ENCODE results near the gene WEE1.
"Not testable (repeated sequence)": the region's sequence is repeated elsewhere in the genome, so short reads cannot be mapped to it uniquely, and the experiment has no call there.

The WEE1 gene

DNA sequence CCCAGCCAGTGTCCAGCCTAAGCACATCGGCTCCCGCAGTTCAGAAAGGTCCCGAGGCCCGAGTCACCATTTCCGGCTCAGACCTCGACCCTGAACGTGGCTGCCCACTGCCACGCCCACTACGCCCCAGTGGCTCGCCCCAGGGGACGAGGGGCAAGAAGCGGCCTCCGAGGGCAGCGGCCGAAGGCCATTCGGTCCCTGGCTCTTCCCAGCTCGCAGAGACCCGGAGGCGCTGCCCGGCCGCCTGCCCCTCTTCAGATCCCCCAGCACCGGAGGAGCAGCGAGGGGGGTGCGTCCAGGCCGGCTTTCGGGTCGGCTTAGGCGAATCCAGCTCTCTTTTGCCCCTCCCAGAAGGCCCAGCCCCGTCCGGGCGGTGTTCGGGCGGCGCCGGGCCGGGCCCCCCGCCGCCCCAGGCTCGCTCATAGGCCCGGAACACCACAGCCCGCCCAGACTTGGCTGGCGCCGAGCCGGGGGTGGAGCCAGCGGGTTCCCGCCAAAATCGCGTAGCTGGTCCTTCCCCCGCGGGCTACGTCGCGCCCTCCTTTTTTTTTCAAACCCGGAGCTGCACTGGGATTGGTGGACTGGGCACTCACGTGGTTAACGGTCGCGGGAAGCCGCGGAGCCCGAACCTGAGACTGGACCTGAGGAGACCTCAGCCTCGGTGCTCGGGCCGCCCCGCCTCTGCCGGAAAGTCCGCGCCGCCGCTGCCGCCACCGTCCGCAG, at the start of gene WEE1:
WEE1 (plus strand) TSS at position 619 of the 723 bp plus-strand sequence. CDS start 264 bp downstream, outside the sequence.
- Mint-ChIP-seq H3K4me3 (peak within 1 kb of the TSS; percentile 96), H3K9me3 (no peaks in the 10 kb centered on the region), H3K27me3 (no peaks in the 10 kb centered on the region), H3K4me1 (peaks cover 66% of the 10 kb centered on the region), H3K27ac (peak within 1 kb of the TSS; percentile 91), H3K36me3 (peaks cover 22% of the 10 kb centered on the region)
- peak; percentile 97 for ATAC-seq

DNA sequence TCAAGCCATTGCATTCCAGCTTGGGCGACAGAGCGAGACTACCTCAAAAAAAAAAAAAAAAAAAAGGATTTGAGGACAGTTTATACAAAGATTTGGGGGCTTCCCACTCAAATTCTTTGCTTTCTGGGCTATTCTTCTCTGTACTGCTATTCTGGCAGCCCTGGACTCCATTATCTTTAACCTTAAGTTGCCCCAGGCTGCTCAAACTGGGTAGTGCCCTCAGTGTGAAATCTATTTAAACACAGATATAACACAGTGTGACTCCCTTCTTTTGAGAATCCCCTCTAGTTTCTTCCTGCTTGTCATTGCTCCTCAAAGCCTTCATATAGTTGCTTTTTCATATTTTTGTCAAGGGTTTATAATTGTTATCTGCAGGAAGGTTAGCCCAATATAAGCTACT, 49.5 kb upstream of the WEE1 start:
- Mint-ChIP-seq H3K4me1 (no peaks in the 10 kb centered on the region), H3K36me3 (peaks cover 36% of the 10 kb centered on the region), H3K27me3 (no peaks in the 10 kb centered on the region), H3K9me3 (no peaks in the 10 kb centered on the region), H3K27ac (no peak overlapping the region), H3K4me3 (no peak overlapping the region)
- no peak for ATAC-seq

DNA sequence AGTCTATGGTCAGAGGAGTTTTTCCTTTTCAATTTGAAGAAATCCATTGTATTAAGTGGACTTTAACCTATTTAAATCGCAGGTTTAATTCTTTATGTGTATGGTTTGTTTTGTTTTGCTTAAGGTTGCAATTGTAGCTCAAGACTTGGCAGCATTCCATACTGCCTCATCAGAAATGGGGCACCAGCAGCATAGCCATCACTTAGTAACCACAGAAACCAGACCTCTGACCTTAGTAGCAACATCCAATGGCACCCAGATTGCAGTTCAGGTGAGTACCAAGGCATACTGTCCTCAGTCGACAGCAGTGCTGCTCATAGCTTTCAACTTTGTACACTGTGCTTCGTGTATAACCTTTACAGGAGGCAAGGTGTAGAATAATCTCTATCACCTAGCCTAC, 48.4 kb upstream of the WEE1 start:
- H3K36me3 Mint-ChIP-seq = peaks cover 36% of the 10 kb centered on the region
- H3K4me3 Mint-ChIP-seq = no peak overlapping the region
- no peaks in the 10 kb centered on the region for H3K27me3 Mint-ChIP-seq
- no peaks in the 10 kb centered on the region for H3K4me1 Mint-ChIP-seq
- H3K9me3 Mint-ChIP-seq = no peaks in the 10 kb centered on the region
- ATAC-seq = no peak
- no peak overlapping the region for H3K27ac Mint-ChIP-seq

DNA sequence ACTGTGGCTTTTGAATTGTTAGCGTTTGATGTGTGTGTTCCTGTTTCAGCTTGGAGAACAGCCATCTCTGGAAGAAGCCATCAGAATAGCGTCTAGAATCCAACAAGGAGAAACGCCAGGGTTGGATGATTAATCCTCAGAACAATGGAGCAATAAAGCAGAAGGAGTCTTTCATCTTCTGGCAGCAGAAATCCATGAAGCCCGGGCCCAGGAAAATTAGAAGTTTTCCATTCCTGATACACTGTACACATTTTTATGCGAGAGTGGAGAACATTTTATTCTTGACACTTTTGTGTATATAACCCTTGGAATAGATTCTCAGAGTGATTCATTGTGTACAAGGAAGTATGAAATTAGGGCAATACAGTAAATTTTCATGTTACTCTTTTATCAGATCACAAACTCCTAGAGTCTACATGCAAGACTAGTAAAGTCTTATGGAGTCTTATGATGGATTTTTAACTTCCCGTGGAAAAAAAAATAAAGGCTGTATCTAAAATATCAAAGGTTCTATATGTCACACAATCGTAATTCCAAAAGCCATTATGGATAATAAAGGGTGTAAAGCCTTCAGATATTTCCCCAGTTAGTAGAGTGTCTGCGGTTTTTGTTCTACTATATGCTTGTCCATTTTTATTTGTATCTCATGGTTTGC, 45.9 kb upstream of the WEE1 start:
- no peak for ATAC-seq
- Mint-ChIP-seq H3K27ac (no peak overlapping the region), H3K27me3 (no peaks in the 10 kb centered on the region), H3K36me3 (peaks cover 21% of the 10 kb centered on the region), H3K4me3 (no peak overlapping the region), H3K4me1 (no peaks in the 10 kb centered on the region), H3K9me3 (no peaks in the 10 kb centered on the region)

DNA sequence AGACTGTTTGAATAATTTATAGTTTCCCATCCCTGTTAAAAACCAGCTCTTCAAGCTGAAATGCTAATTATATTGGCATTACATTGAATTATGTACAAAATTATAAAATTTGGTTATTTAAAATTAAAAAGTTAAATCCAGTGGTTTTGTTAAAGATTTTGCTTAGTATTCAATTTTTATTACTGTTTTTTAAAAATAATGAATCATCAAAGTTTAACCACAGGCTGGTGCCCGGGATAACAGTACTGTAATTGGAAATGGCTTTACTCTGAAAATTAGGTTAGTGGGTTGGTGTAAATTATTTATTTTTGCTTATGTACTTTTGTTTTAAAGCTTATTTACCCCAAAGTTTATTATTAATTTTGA, 45.4 kb upstream of the WEE1 start:
- no peak overlapping the region for H3K4me3 Mint-ChIP-seq
- H3K27ac Mint-ChIP-seq = no peak overlapping the region
- H3K27me3 Mint-ChIP-seq = no peaks in the 10 kb centered on the region
- no peaks in the 10 kb centered on the region for H3K4me1 Mint-ChIP-seq
- no peaks in the 10 kb centered on the region for H3K9me3 Mint-ChIP-seq
- peaks cover 21% of the 10 kb centered on the region for H3K36me3 Mint-ChIP-seq
- ATAC-seq = no peak

DNA sequence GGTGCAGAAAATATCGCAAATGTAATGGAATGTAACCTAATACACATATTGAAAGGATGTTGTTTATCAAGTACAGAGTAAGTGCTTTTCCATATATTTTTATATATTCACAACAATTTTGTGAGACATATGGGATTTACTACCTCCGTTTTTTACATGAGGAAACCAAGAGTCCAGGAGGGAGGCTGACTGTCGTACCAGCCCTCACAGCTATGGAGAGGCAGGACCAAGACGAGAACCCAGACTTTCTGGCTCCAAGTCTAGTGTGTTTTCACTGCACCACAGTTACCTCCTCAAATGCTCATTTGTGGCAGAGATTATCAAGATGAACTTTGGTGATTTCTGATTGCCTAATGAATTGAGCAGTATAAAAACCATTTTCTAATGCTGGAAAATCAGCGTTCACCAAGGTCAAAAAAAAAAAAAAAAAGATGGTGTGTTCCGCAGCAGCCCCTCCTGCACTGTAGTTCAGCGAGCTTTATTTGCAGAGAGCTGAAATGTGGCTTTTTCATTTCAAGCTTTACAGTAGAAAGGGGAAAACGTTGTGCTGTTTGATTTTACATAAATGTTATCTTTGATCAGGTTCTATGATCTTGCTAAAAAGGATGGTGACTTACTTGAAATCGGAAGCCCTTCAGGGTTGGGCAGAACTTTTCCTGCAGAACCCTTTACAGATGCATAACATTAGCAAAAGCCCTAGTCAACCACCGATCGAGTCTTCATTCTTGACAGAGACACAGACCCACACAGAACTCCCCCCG, 44.7 kb upstream of the WEE1 start:
- Mint-ChIP-seq H3K27me3 (no peaks in the 10 kb centered on the region), H3K27ac (no peak overlapping the region), H3K9me3 (no peaks in the 10 kb centered on the region), H3K4me3 (no peak overlapping the region), H3K36me3 (peaks cover 21% of the 10 kb centered on the region), H3K4me1 (no peaks in the 10 kb centered on the region)
- ATAC-seq = no peak

DNA sequence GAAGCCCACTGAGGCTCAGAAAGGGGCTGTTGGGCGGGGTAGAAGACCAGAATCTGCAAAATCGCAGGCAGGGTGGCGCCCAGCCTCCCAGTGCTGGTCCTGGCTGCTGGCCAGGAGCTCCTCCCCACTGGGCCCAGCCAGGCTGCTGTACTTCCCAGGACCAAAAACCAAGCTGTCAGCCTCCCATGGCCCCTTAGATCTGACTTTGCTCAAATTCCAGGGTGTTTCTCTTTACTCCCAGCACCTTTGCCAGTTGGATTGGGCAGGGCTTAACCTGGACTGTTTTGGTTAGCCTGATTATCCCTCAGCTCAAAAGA, 44.2 kb upstream of the WEE1 start:
- Mint-ChIP-seq H3K27me3 (no peaks in the 10 kb centered on the region), H3K4me3 (no peak overlapping the region), H3K9me3 (no peaks in the 10 kb centered on the region), H3K36me3 (peaks cover 21% of the 10 kb centered on the region), H3K27ac (no peak overlapping the region), H3K4me1 (peaks cover under 1% of the 10 kb centered on the region)
- ATAC-seq = no peak

DNA sequence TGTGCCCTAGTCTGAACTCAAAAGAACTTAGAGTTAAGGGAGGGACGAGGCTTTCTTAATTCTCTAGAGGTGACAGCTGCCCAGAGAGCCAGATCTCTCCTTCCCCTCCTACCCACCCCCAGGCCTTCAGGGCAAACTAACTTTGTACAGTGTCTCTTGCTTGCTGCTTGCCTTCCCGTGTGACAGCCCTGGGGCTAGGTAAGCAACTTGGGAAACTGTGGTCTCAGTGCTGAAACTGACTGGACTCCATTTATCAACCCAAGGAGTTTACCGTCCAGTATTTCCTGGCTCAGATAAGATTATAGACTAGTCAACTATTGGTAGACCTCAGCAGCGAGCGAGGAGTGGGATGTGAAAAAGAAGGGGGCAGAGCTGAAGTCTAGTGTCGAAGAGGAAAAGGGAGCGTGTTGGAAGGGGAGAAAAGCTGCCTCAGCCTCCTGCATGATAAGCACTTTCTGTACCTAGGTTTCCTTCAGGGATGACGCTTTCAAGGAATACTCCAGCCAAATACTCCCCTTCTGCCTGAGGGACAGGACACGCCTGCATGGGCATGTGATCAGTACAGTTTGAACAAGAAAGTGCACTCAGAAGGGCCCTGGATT, 43.3 kb upstream of the WEE1 start:
- H3K4me1 Mint-ChIP-seq = peaks cover 9% of the 10 kb centered on the region
- H3K27ac Mint-ChIP-seq = no peak overlapping the region
- H3K4me3 Mint-ChIP-seq = no peak overlapping the region
- H3K27me3 Mint-ChIP-seq = no peaks in the 10 kb centered on the region
- no peaks in the 10 kb centered on the region for H3K9me3 Mint-ChIP-seq
- H3K36me3 Mint-ChIP-seq = peaks cover 21% of the 10 kb centered on the region
- ATAC-seq = no peak

DNA sequence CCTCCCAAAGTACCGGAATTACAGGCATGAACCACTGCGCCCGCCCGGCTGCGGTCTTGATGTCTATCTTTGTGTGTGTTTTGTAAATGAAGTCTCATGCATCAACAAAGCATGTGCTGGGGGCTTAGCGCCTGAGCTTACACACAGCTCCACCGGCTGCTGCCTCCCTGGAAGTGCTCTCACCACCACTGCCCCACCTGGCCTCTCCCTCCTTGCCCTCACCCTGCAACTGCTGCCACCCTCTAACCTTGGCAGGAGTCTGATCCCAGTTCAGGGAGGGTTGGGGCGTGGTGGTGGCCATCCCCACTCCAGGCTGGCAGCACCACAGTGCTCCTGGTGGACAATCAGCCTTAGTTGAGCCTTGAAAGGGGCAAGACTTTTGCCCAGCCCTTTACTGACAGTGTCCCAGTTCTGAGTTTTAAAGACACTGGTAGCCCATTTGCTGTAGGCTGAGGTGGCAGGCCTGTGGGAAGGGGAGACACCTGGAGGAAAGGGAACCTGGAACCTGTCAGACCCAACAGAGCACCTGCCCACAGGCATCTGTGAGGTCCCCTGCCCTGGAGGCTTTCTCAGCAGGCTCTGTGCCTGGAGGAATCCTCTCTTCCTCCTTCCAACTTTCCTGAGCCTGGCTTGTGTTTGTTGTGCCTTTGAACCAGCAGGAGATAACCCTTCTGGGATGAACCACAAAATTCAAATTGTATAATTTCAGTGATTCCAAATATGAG, 42.4 kb upstream of the WEE1 start:
- Mint-ChIP-seq H3K9me3 (no peaks in the 10 kb centered on the region), H3K27me3 (no peaks in the 10 kb centered on the region), H3K27ac (no peak overlapping the region), H3K4me1 (peaks cover 10% of the 10 kb centered on the region), H3K4me3 (no peak overlapping the region), H3K36me3 (peaks cover 12% of the 10 kb centered on the region)
- ATAC-seq = no peak

DNA sequence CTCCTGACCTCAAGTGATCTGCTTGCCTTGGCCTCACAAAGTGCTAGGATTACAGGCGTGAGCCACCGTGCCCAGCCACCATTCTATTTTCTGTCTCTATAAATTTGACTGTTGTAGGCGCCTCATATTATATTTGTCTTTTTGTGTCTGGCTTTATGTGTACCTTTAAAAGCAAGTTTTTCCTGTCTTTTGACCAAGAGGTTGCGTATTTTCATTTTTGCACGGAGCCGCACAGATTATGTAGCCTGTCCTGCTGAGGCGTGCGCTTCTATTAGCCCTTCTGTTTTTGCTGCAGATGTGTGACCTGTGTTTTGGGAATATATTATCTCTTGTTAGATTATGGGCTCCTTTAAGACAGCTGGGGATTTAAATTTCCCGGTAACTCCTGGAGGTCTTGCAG, 40.4 kb upstream of the WEE1 start:
- Mint-ChIP-seq H3K36me3 (no peaks in the 10 kb centered on the region), H3K27me3 (no peaks in the 10 kb centered on the region), H3K27ac (no peak overlapping the region), H3K4me3 (no peak overlapping the region), H3K9me3 (no peaks in the 10 kb centered on the region), H3K4me1 (peaks cover 10% of the 10 kb centered on the region)
- ATAC-seq = no peak

DNA sequence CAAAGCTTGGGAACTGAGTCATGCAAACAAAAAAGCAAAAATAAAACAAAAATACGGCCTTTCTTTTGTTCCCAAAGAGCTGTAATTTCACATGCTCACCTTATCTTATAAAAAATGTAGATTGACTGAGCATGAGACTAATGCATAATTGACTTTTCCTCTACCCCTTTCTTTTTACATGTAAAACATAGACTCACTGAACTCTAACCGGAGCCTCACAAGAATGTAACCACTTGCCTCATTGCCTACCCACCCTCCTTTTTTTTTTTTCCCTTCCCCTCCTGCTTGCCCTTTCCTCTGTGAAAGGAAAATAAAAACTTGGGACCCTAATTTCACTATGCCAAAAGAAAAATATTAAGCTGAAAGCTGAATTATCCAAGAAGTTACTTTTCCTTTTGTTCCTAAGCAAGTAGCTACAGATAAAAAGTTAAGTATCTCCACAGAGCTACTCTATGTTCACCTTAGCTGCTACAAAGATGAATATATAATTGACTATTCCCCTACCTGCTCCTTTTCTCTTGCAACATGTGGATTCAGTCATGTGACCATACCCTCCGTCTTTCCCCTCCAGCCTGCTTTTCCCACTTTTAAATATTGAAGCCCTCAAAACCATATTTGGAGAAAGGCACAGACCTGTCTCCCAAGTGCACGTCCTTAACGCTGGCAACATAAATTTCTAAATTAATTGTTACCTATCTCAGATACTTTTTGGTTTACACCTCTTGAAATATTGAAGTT, 39.6 kb upstream of the WEE1 start:
- no peaks in the 10 kb centered on the region for H3K9me3 Mint-ChIP-seq
- no peaks in the 10 kb centered on the region for H3K36me3 Mint-ChIP-seq
- no peaks in the 10 kb centered on the region for H3K27me3 Mint-ChIP-seq
- no peak overlapping the region for H3K4me3 Mint-ChIP-seq
- no peak overlapping the region for H3K27ac Mint-ChIP-seq
- peaks cover 10% of the 10 kb centered on the region for H3K4me1 Mint-ChIP-seq
- no peak for ATAC-seq

DNA sequence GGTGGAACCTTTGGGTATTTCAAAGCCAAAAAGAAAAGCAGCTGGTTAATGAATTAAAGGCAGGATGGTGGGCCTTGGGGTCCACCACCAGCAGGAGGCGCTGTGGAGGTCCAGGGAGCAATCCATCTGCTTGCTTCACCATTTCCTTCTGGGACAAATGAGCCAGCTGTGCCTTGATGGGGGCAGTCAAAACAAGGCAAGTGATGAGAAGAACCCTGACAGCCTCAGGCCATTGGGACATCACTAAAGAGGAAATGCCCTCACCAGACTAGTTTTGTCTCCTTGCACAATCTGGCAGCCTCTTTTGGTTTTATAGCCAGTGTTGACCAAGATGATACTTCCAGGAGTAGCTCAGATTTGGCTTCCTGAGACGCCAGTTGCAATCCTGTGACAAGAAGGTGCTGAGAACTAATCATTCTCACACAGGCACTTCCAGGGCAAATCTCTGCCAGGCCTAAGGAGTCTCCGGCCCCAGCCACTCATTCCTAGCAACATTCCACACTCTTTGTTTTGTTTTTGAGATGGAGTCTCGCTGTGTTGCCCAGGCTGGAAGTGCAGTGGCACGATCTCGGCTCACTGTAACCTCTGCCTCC, 38.2 kb upstream of the WEE1 start:
- no peak overlapping the region for H3K27ac Mint-ChIP-seq
- H3K36me3 Mint-ChIP-seq = no peaks in the 10 kb centered on the region
- H3K4me1 Mint-ChIP-seq = peaks cover 10% of the 10 kb centered on the region
- H3K27me3 Mint-ChIP-seq = no peaks in the 10 kb centered on the region
- peak; percentile 58 for ATAC-seq
- no peak overlapping the region for H3K4me3 Mint-ChIP-seq
- H3K9me3 Mint-ChIP-seq = no peaks in the 10 kb centered on the region

DNA sequence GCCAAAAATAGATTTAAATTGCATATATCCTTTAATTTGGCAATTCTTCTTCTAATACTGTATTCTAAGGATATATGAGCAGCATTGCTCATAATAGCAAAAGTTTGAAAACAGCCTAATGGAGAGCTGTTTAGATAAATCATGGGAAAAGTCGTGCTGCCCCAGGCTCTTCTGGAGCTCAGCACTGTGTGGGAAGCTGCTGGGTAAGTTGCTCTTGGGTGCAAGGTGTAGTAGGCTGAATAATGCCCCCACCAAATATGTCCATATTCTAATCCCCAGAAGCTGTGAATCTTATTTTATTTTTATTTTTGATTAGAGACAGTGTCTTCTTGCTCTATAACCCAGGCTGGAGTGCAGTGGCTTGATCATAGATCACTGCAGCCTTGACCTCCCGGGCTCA, 34.9 kb upstream of the WEE1 start:
- Mint-ChIP-seq H3K27me3 (no peaks in the 10 kb centered on the region), H3K4me1 (peaks cover 10% of the 10 kb centered on the region), H3K36me3 (peaks cover 3% of the 10 kb centered on the region), H3K27ac (no peak overlapping the region), H3K4me3 (no peak overlapping the region), H3K9me3 (no peaks in the 10 kb centered on the region)
- no peak for ATAC-seq

DNA sequence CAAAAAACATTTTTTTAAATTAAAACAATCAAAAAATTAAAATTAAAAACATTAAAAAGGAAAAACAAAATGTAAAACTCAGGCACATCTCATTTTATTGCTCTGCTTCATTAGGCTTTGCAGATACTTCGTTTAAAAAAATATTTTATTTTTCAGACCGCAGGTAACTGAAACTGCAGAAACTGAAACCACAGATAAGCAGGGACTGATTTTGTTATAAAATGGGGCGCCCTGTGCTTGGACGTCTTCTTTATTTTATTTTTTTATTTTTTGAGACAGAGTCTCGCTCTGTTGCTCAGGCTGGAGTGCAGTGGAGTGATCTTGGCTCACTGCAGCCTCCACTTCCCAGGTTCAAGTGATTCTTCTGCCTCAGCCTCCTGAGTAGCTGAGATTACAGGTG, 24.3 kb upstream of the WEE1 start:
- H3K4me3 Mint-ChIP-seq = not testable (repeated sequence)
- H3K36me3 Mint-ChIP-seq = peaks cover 11% of the 10 kb centered on the region

More for the DNA sequence above, 24.3 kb upstream of the WEE1 start:
- ATAC-seq, H3K9me3 Mint-ChIP-seq, H3K27me3 Mint-ChIP-seq, H3K4me1 Mint-ChIP-seq, H3K27ac Mint-ChIP-seq: not testable (repeated sequence)
